ENCODE data around the gene FAM117A. TPM values are rescaled to one million over a fixed set of nuclear protein-coding genes. Genes with fewer than 3 reads are reported as not detected.

FAM117A gene
- polyA plus RNA-seq, 2 of the 4 experiments (the other 2 are of a cell fraction), result 1.8 TPM

- H3K9me3 ChIP-seq, result no peaks in the 10 kb centered on the region
These were observed 33.7 kb downstream of the FAM117A start for GRCh38 chr17:49730078-49730784.

GRCh38 chr17:49729069-49729468 is 34.9 kb downstream of the FAM117A start:
- ATAC-seq (no peak; a peak in 1 of 6 replicates), DNase-seq (ENCODE audit: low read depth in 1 of 2, low spot score in 1 of 2) (no peak), FAIRE-seq (no peak)
- POLR2A ChIA-PET, result no interaction called here
- TF ChIP-seq RCOR1 (IDR thresholded peaks at IDR 0.05; ENCODE audit: low read depth, low read length) (no peak), NPAS2 (CRISPR knock-in tag; IDR thresholded peaks at IDR 0.05; ENCODE audit: borderline replicate concordance) (no peak), KDM5A (IDR thresholded peaks at IDR 0.05) (no peak), HEYL (CRISPR knock-in tag; IDR thresholded peaks at IDR 0.05) (no peak), HOXB13 (CRISPR knock-in tag; IDR thresholded peaks at IDR 0.05; ENCODE audit: low read depth) (no peak), SREBF2 (IDR thresholded peaks at IDR 0.05) (no peak), ESRRA (IDR thresholded peaks at IDR 0.05; ENCODE audit: borderline replicate concordance, low read length) (no peak), USF2 (IDR thresholded peaks at IDR 0.05) (no peak), RAD21 (conservative IDR thresholded peaks at IDR 0.05 in 1 of 2, IDR thresholded peaks at IDR 0.05 in 1 of 2) (no peak), ZSCAN20 (CRISPR knock-in tag; IDR thresholded peaks at IDR 0.05) (no peak), ZNF302 (CRISPR knock-in tag; IDR thresholded peaks at IDR 0.05) (no peak), FOXS1 (CRISPR knock-in tag; IDR thresholded peaks at IDR 0.05) (no peak), RNF2 (IDR thresholded peaks at IDR 0.05; ENCODE audit: borderline replicate concordance, low read depth) (no peak), JUN (IDR thresholded peaks at IDR 0.05) (no peak), FOSB (CRISPR knock-in tag; IDR thresholded peaks at IDR 0.05) (no peak), MAZ (IDR thresholded peaks at IDR 0.05; ENCODE audit: borderline replicate concordance, low read depth, low read length) (no peak)
- TF ChIP-seq, protein P1, sequence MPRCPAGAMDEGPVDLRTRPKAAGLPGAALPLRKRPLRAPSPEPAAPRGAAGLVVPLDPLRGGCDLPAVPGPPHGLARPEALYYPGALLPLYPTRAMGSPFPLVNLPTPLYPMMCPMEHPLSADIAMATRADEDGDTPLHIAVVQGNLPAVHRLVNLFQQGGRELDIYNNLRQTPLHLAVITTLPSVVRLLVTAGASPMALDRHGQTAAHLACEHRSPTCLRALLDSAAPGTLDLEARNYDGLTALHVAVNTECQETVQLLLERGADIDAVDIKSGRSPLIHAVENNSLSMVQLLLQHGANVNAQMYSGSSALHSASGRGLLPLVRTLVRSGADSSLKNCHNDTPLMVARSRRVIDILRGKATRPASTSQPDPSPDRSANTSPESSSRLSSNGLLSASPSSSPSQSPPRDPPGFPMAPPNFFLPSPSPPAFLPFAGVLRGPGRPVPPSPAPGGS (IDR thresholded peaks at IDR 0.05), result no peak
- no peaks in the 10 kb centered on the region for H3K9me3 ChIP-seq
- no peak overlapping the region for H3K4me3 ChIP-seq
- 92% methylated on average over 3 of the region's 3 CpGs for WGBS (ENCODE audit: missing lambda C conversion rate)
- no peaks in the 10 kb centered on the region for H3K4me1 ChIP-seq
- H3K4me2 ChIP-seq, result no peak overlapping the region
- CTCF ChIA-PET, result interaction anchor here (0.7 to 31.1 kb wide), 11 partner anchors 13 to 233 kb away, joined by 3 to 481 read pairs (median 5); partner anchors contain the start of gene SLC35B1
- H3K27ac ChIP-seq, result no peak overlapping the region

More at GRCh38 chr17:49730078-49730784, 33.7 kb downstream of the FAM117A start:
- no peak for TF ChIP-seq MAX (IDR thresholded peaks at IDR 0.05)
- TF ChIP-seq, protein P2, sequence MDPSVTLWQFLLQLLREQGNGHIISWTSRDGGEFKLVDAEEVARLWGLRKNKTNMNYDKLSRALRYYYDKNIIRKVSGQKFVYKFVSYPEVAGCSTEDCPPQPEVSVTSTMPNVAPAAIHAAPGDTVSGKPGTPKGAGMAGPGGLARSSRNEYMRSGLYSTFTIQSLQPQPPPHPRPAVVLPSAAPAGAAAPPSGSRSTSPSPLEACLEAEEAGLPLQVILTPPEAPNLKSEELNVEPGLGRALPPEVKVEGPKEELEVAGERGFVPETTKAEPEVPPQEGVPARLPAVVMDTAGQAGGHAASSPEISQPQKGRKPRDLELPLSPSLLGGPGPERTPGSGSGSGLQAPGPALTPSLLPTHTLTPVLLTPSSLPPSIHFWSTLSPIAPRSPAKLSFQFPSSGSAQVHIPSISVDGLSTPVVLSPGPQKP (IDR thresholded peaks at IDR 0.05; ENCODE audit: low read depth, low read length), result no peak
- no peak overlapping the region for H3K4me3 ChIP-seq
- WGBS (ENCODE audit: missing lambda C conversion rate), result 75% methylated on average over 4 of the region's 4 CpGs
- ChIA-PET CTCF (interaction anchor here (0.7 to 31.1 kb wide), 8 partner anchors 15 to 234 kb away, joined by 3 to 481 read pairs (median 7); partner anchors contain the start of gene SLC35B1), POLR2A (no interaction called here)
- FAIRE-seq, result no peak
- no peak overlapping the region for H3K4me2 ChIP-seq
- DNase-seq (ENCODE audit: low read depth in 1 of 2, low spot score in 1 of 2), result no peak
- H3K27ac ChIP-seq, result no peak overlapping the region
- no peak; a peak in 1 of 6 replicates for ATAC-seq
- no peaks in the 10 kb centered on the region for H3K4me1 ChIP-seq

DNA sequence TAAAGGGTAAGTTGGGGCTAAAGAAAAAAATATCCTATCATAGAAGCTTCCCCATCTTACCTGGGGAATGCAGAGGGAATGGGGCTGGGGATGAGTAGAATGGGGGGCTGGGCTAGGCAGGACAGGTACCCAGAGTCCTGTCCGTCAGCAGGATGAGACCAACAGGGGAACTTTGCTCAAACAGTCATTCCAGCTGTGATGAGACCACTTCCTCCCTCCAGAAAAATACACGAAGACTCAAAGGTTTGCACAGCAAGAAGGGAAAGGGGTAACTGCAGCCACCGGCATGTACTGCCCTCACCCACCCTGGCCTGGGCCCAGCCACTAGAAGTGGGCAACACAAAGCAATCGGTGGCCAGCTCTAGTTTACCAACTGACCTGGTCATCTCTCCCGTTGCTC is 35.5 kb downstream of the FAM117A start:
- POLR2A ChIA-PET, result no interaction called here
- no peak for TF ChIP-seq RARB (CRISPR knock-in tag; IDR thresholded peaks at IDR 0.05)
- TF ChIP-seq PHF8 (IDR thresholded peaks at IDR 0.05; ENCODE audit: borderline replicate concordance, low read depth), result no peak
- no peak for TF ChIP-seq BHLHE40 (IDR thresholded peaks at IDR 0.05; ENCODE audit: low read depth, low read length)
- TF ChIP-seq MAFK (IDR thresholded peaks at IDR 0.05; ENCODE audit: partially characterized antibody), result no peak
- no peak for TF ChIP-seq NFE2L2 (conservative IDR thresholded peaks at IDR 0.05; ENCODE audit: low read length)
- no peak for TF ChIP-seq CHD4 (IDR thresholded peaks at IDR 0.05; ENCODE audit: borderline replicate concordance)
- no peak for TF ChIP-seq SMC3 (IDR thresholded peaks at IDR 0.05)
- no peak for TF ChIP-seq NPAS2 (CRISPR knock-in tag; IDR thresholded peaks at IDR 0.05; ENCODE audit: borderline replicate concordance)
- TF ChIP-seq NR3C1 (IDR thresholded peaks at IDR 0.05), result no peak
- no peak for TF ChIP-seq ZC3H11A (IDR thresholded peaks at IDR 0.05)
- TF ChIP-seq CEBPB (IDR thresholded peaks at IDR 0.05), result no peak
- TF ChIP-seq, protein P3, sequence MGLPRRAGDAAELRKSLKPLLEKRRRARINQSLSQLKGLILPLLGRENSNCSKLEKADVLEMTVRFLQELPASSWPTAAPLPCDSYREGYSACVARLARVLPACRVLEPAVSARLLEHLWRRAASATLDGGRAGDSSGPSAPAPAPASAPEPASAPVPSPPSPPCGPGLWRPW (IDR thresholded peaks at IDR 0.05), result no peak
- TF ChIP-seq POLR2AphosphoS2 (conservative IDR thresholded peaks at IDR 0.05; ENCODE audit: low read length), result no peak
- no peak for TF ChIP-seq EP300 (IDR thresholded peaks at IDR 0.05)
- TF ChIP-seq HDAC2 (IDR thresholded peaks at IDR 0.05), result no peak
- no peak for TF ChIP-seq TFCP2L1 (CRISPR knock-in tag; IDR thresholded peaks at IDR 0.05)

More for the DNA sequence above, 35.5 kb downstream of the FAM117A start:
- no peak for DNase-seq (ENCODE audit: low read depth in 1 of 2, low spot score in 1 of 2)
- Histone ChIP-seq H3K9me3 (no peaks in the 10 kb centered on the region), H3K4me2 (no peak overlapping the region), H3K27ac (no peak overlapping the region), H3K4me3 (no peak overlapping the region), H3K4me1 (no peaks in the 10 kb centered on the region)
- CTCF ChIA-PET, result interaction anchor here (0.5 to 31.1 kb wide), 12 partner anchors 10 to 270 kb away, joined by 3 to 481 read pairs (median 4); partner anchors contain the start of gene SLC35B1
- no peak for FAIRE-seq
- 70% methylated on average over 5 of the region's 5 CpGs for WGBS (ENCODE audit: missing lambda C conversion rate)
- ATAC-seq, result no peak
